GM10248 (cell line): Measurements from ENCODE around the gene DMGDH.

Source experiments
- CTCF ChIA-PET: fragments of 300-600 bp; sonication (Branson Sonifier 250); formaldehyde crosslinking; extraction: SDS; loops from one replicate; lab custom pipeline; 2021; ENCODE audit warnings: antibody characterized with exemption; lab: Yijun Ruan, JAX
- POLR2A ChIA-PET: fragments of 350-650 bp; sonication (Branson Sonifier 250); formaldehyde crosslinking; extraction: SDS; loops from one replicate; lab custom pipeline; 2020; ENCODE audit warnings: antibody characterized with exemption; lab: Yijun Ruan, JAX
- DNase-seq: peaks from one replicate; pipeline ENCODE4 v3.0.0; 2012; ENCODE audit errors: extremely low spot score
- CTCF ChIP-seq: IDR thresholded peaks from 2 replicates; pipeline ENCODE4 v1.5.1; 2012; ENCODE audit warnings: mild to moderate bottlenecking, low read depth; ENCODE audit errors: extremely low read depth, missing control alignments, control extremely low read depth

Gene DMGDH

GRCh38 chr5:79108792-79109191 lies 39.3 kb upstream of the DMGDH start:
- ChIA-PET CTCF (interaction anchor here (0.8 to 1.8 kb wide), 3 partner anchors 9 to 88 kb away, joined by 3 to 5 read pairs (median 3); no protein-coding TSS in a partner anchor), POLR2A (no interaction called here)
- no peak for DNase-seq

GRCh38 chr5:79108086-79108485 lies 38.6 kb upstream of the DMGDH start:
- POLR2A ChIA-PET, result no interaction called here
- DNase-seq, result no peak
- CTCF ChIA-PET, result interaction anchor here (1.8 kb wide), 1 partner anchor 10 kb away, joined by 5 read pairs; no protein-coding TSS in a partner anchor
- TF ChIP-seq CTCF, result no peak

More at GRCh38 chr5:79108792-79109191, 39.3 kb upstream of the DMGDH start:
- no peak for TF ChIP-seq CTCF

- TF ChIP-seq CTCF, result no peak
- DNase-seq, result no peak
- CTCF ChIA-PET, result interaction anchor here (1.1 to 3.2 kb wide), 7 partner anchors 9 to 207 kb away, joined by 3 to 24 read pairs (median 8); no protein-coding TSS in a partner anchor
- POLR2A ChIA-PET, result no interaction called here
Observed at GRCh38 chr5:79107020-79107796, 37.7 kb upstream of the DMGDH start.

DNA sequence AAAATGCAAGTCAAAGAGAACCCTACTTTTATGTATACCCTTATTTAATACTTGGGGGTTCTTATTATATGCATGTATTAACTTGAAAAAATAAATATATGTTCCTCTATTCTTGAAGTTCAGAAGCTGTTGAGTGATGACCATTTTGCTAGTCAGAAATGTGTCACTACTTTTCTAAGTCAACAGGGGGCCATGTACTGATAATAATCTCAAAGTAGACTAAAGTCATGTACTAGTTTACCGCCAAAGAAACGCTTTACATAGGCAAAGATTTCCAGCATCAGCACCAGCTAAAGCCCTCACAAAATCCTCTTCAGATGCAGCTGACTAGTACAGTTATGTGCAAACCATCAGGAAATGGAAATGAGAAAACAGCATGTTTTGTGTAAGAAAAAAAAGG lies 36.4 kb upstream of the DMGDH start:
- CTCF ChIA-PET, result interaction anchor here (0.8 to 3.2 kb wide), 7 partner anchors 10 to 83 kb away, joined by 3 to 24 read pairs (median 8); no protein-coding TSS in a partner anchor
- no peak for TF ChIP-seq CTCF
- POLR2A ChIA-PET, result no interaction called here
- no peak for DNase-seq

GRCh38 chr5:79093762-79094161 lies 24.3 kb upstream of the DMGDH start:
- ChIA-PET CTCF (no interaction called here), POLR2A (no interaction called here)
- TF ChIP-seq CTCF, result no peak
- DNase-seq, result no peak

DNA sequence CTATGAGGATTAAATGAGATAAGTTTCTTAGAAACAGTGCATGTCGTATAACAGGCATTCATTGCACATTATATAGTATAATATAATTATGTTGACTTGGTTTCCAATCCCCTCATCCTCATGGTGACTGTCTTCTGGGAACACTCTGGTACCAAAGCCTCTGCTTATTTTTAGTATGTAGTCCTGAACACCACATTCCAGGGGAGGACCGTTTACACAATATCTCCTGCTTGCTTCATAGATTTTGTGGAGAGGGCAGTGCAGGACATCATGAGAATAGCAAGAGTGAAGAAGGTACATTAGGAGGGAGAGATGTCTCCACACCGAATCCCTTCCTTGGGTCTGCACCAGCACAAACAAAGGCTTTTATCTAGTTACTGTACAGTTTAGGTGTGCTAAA lies 21.6 kb upstream of the DMGDH start:
- DNase-seq, result no peak
- no peak for TF ChIP-seq CTCF
- POLR2A ChIA-PET, result no interaction called here
- CTCF ChIA-PET, result no interaction called here
